Retinal pigment epithelial cell (primary cell): ENCODE data around the gene NDUFB2.
"Not testable (repeated sequence)": the region's sequence is repeated elsewhere in the genome, so short reads cannot be mapped to it uniquely, and the experiment has no call there.

ENCODE experiments used
- DNase-seq: peaks from one replicate; pipeline ENCODE4 v3.0.0-alpha.2; 2010; ENCODE audit warnings: low read depth
- H3K4me3 ChIP-seq: 2 replicates; pipeline ENCODE4 v1.5.1; 2011; ENCODE audit warnings: mild to moderate bottlenecking, low read length, control low read depth, moderate library complexity
- TF ChIP-seq, protein P1 (sequence below): conservative IDR thresholded peaks from 2 replicates; pipeline ENCODE4 v1.5.1; 2011; ENCODE audit warnings: low read depth, low read length, control low read depth, inconsistent platforms

Gene NDUFB2

DNA sequence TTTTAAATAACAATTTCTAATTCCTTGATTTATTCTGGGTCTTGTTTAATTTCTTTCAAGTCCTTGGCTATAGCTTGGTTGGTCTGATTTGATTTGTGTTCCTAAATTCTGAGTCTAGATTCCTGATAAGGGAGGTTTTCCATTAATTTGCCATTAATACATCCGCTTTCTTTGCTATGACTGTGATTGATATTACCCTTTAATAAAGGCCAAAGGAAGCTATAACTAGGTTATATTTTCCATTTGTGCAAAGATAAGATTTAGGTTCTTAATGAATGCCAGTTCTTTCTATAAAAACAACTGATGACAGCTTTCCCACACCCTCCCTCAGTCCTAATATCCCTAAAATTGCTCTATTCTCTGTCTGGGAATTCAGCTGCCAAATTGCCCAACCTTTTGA is 28.2 kb downstream of the NDUFB2 start:
- DNase-seq = no peak
- H3K4me3 ChIP-seq = no peak overlapping the region
- TF ChIP-seq, protein P1, sequence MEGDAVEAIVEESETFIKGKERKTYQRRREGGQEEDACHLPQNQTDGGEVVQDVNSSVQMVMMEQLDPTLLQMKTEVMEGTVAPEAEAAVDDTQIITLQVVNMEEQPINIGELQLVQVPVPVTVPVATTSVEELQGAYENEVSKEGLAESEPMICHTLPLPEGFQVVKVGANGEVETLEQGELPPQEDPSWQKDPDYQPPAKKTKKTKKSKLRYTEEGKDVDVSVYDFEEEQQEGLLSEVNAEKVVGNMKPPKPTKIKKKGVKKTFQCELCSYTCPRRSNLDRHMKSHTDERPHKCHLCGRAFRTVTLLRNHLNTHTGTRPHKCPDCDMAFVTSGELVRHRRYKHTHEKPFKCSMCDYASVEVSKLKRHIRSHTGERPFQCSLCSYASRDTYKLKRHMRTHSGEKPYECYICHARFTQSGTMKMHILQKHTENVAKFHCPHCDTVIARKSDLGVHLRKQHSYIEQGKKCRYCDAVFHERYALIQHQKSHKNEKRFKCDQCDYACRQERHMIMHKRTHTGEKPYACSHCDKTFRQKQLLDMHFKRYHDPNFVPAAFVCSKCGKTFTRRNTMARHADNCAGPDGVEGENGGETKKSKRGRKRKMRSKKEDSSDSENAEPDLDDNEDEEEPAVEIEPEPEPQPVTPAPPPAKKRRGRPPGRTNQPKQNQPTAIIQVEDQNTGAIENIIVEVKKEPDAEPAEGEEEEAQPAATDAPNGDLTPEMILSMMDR = no peak

DNA sequence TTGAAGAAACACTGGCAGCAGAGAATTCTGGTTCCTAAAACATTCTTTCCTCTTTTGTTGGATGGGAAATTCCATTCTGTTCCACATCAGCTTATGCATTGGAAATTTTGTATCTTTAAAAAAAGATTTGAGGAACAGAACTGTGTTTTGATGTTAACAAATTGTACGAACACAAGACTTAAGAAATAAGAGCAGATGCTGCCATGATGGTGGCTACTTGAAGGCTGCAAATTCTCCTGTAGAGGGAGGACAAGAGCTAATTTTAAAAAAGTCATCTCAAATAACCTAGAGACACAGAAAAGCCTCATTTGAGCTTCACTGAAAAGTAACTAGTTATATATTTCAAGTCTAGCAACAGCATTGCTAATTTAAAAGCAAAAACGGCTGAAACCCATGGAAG is 29.8 kb downstream of the NDUFB2 start:
- H3K4me3 ChIP-seq = no peak overlapping the region
- no peak for DNase-seq
- TF ChIP-seq, protein P1 = peak; percentile 56

DNA sequence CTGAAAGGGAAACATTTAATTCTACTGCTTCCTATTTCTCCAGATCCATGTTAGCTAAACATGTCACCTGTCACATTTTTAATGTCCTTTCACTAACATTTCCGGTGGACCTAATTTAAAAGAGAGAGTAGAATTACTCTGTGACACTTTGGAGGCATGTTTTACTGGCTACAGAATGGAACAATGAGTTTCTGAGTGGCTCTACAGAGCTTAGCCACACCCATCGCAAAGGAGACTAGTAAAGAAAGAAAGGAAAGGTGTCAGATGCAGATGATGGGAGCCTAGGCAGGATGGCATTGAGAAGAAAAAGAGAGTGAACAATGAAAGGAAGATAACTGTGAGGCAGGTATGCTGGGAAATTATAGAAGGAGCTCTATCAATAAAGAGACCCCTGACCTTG is 35.9 kb downstream of the NDUFB2 start:
- TF ChIP-seq, protein P1 = no peak
- no peak overlapping the region for H3K4me3 ChIP-seq

DNA sequence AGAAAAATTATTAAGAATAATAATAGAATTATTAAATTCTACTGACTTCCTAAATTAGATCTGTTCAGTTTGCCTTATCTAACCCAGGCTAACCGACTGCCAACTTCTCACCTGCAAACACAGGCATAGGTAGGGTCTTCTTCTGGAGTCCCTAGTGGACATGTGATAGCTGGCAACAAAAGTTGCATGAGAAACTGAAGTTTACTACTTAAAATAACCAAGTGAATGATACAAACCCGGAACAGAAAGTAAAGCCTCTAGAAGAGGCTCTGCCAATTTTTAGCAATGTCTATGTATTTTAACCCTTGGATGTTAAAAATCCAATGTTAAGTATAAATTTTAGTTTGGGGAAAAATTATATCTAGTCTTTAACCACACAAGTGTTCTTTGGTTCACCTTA is 37.6 kb downstream of the NDUFB2 start:
- H3K4me3 ChIP-seq = no peak overlapping the region
- DNase-seq = no peak
- TF ChIP-seq, protein P1 = no peak

More for the DNA sequence above, 35.9 kb downstream of the NDUFB2 start:
- no peak for DNase-seq

DNA sequence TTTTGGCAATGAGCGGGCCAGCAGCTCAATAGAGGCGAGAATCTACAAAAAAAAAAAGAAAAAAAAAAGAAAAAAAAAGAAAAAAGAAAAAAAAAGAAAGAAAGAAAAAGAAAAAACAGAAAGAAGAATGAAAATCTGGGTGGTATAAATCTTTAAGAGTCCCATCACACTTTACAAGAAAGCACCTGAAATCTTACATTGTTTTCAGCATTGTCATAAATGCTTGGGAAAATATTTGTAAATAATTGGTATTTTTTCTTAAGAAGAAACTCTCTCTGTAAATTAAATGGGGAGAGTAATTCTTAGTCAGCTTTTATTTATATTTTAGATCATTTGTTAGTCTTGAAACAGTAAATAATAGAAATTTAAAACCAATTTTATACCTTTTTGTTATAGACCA is 38.2 kb downstream of the NDUFB2 start:
- TF ChIP-seq, protein P1 = no peak
- H3K4me3 ChIP-seq = no peak overlapping the region
- DNase-seq = no peak

DNA sequence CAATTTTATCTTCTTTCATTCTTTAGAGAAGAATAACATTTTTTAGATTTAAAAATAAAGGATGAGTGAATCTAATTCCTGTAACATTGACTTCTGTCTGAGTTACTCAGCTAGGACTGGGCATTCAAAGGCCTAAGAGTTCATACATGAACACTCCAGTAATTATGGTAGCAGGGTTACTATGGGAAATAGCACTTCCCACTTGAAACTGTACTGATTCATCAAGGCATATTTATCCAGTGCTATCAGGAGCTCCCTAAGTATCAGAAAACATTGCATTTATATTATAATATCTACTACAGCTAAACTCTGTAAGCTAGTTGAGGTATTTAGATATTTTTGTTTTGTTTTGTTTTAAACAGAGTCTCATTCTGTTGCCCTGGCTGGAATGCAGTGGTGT is 41.8 kb downstream of the NDUFB2 start:
- DNase-seq = no peak
- H3K4me3 ChIP-seq = no peak overlapping the region
- TF ChIP-seq, protein P1 = no peak

DNA sequence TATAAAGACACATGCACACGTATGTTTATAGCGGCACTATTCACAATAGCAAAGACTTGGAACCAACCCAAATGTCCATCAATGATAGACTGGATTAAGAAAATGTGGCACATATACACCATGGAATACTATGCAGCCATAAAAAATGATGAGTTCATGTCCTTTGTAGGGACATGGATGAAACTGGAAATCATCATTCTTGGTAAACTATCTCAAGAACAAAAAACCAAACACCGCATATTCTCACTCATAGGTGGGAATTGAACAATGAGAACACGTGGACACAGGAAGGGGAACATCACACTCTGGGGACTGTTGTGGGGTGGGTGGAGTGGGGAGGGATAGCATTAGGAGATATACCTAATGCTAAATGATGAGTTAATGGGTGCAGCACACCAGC is 46.7 kb downstream of the NDUFB2 start:
- not testable (repeated sequence) for DNase-seq, H3K4me3 ChIP-seq

DNA sequence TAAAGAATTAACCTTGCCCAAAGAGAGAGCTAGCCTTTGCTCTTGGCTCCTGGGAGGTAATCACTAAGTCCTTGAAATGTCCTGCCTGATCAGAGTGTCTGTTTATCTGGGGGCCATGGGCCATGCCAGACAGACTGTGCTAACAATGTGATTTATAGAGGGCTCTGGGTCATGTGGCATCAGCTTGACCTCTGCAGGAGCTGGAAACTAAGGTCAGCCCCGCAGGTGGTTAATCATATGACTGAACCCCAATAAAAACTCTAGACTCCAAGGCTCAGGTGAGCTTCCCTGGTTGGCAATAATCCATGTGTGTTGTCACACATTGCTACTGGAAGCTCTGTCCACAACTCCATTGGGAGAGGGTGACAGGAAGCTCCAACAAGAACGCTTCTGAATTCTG is 47.5 kb downstream of the NDUFB2 start:
- TF ChIP-seq, protein P1 = no peak
- no peak for DNase-seq
- no peak overlapping the region for H3K4me3 ChIP-seq
